Measurements from ENCODE around the gene IMPDH1. TPM values are rescaled to one million over a fixed set of nuclear protein-coding genes. Genes with fewer than 3 reads are reported as not detected.

IMPDH1 gene
- total RNA-seq, 4 donors from 2014 or later, result 29.1 to 72.1 (median 56.0) TPM

GRCh38 chr7:128392446-128393327 lies 17.1 kb downstream of the IMPDH1 start:
- WGBS, result 92% methylated on average over 12 of the region's 18 CpGs
- H3K4me3 ChIP-seq, result no peak overlapping the region
- H3K9me3 ChIP-seq, result no peaks in the 10 kb centered on the region
- H3K27me3 ChIP-seq, result peaks cover 0 to 6% (median 0%) of the 10 kb centered on the region in 4 donors
- no peak for TF ChIP-seq CTCF (IDR thresholded peaks at IDR 0.05)
- intact Hi-C loops (cut with DNase I), result no loop called here
- no peak for DNase-seq (ENCODE audit: extremely low spot score)
- H3K36me3 ChIP-seq, result peaks cover 22 to 64% (median 62%) of the 10 kb centered on the region in 4 donors
- H3K27ac ChIP-seq (replicated peaks in 1 of 4), result no peak overlapping the region
- peaks cover 0 to 5% (median 3%) of the 10 kb centered on the region in 4 donors for H3K4me1 ChIP-seq

DNA sequence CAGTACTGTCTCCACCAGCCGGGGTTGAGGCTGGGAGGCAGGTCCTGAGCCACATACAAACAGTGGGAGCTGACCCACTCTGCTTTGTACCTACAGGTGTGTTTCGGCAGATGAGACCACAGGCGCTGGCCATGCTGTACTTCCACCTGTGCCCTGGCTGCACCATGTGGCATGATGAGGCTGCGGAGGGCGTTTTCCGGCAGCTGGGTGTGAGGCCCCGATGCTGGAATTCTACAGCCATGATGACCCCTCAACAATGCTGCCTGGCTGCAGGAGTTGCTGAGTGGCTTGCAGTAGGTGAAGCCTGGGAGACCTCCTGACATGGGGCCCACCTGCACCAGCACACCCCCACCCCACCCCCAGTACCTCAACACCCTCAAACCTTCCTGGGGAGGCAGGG lies 18.0 kb downstream of the IMPDH1 start:
- Histone ChIP-seq H3K36me3 (peaks cover 22 to 55% (median 54%) of the 10 kb centered on the region in 4 donors), H3K27me3 (peaks cover 0 to 6% (median 0%) of the 10 kb centered on the region in 4 donors), H3K4me3 (no peak overlapping the region), H3K27ac (replicated peaks in 1 of 4) (no peak overlapping the region), H3K4me1 (peaks cover 5 to 13% (median 10%) of the 10 kb centered on the region in 4 donors), H3K9me3 (no peaks in the 10 kb centered on the region)
- 96% methylated on average over 7 of the region's 7 CpGs for WGBS
- TF ChIP-seq POLR2A (IDR thresholded peaks at IDR 0.05; ENCODE audit: low read depth) (no peak), POLR2AphosphoS5 (IDR thresholded peaks at IDR 0.05) (no peak), CTCF (IDR thresholded peaks at IDR 0.05) (no peak), EP300 (IDR thresholded peaks at IDR 0.05) (no peak)
- intact Hi-C loops (cut with DNase I), result no loop called here
- no peak for DNase-seq (ENCODE audit: extremely low spot score)

- no peak overlapping the region for H3K4me3 ChIP-seq
- no peaks in the 10 kb centered on the region for H3K9me3 ChIP-seq
- no peak overlapping the region for H3K27ac ChIP-seq (replicated peaks in 1 of 4)
- intact Hi-C loops (cut with DNase I), result no loop called here
- H3K27me3 ChIP-seq, result peaks cover 0 to 6% (median 0%) of the 10 kb centered on the region in 4 donors
- no peak for DNase-seq (ENCODE audit: extremely low spot score)
- H3K36me3 ChIP-seq, result peaks cover 22 to 47% (median 46%) of the 10 kb centered on the region in 4 donors
- TF ChIP-seq POLR2A (IDR thresholded peaks at IDR 0.05; ENCODE audit: low read depth) (no peak), POLR2AphosphoS5 (IDR thresholded peaks at IDR 0.05) (peak in 1 of 2 donors; percentile 4)
- H3K4me1 ChIP-seq, result peaks cover 5 to 13% (median 10%) of the 10 kb centered on the region in 4 donors
- 79% methylated on average over 3 of the region's 3 CpGs for WGBS
Measured at GRCh38 chr7:128390871-128391565, 18.8 kb downstream of the IMPDH1 start.

DNA sequence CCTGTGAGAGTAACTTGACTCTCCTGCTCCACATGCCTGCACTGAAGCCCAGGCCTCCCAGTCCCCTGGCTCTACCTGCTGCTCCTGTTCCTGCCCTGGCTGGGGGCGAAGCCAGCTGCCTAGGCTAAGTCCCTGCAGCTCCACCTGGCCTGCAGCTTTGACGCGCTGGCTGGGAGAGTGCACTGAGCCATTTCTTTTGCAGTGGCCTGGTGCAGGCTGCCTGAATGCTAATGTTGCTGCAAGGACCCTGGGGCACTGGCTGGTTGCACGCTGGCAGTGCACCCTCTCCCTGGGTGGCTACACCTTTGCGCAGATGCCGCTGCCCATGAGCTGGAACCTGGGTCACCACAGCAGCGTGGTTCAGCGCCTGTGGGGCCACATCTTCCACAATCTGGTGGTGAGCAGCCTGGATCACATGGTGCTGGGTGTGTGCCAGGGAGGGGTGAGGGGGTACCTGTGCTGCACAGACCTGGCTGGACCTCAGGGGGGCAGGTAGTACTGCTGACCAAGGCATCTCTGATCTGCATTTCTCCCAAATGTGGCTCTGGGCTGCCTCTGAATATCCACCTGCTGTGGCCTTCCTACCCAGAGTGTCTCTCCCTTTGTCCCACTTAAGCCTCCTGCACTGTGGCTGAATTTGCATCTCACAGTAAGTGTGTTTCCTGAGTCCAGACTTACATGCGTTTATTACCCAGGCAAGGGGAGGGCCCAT lies 20.0 kb downstream of the IMPDH1 start:
- peaks cover 0 to 6% (median 0%) of the 10 kb centered on the region in 4 donors for H3K27me3 ChIP-seq
- no peak for TF ChIP-seq POLR2A (IDR thresholded peaks at IDR 0.05; ENCODE audit: low read depth)
- TF ChIP-seq EP300 (IDR thresholded peaks at IDR 0.05), result no peak
- TF ChIP-seq CTCF (IDR thresholded peaks at IDR 0.05), result no peak
- TF ChIP-seq POLR2AphosphoS5 (IDR thresholded peaks at IDR 0.05), result no peak
- H3K4me1 ChIP-seq, result peaks cover 5 to 13% (median 10%) of the 10 kb centered on the region in 4 donors
- H3K27ac ChIP-seq (replicated peaks in 1 of 4), result no peak overlapping the region
- intact Hi-C loops (cut with DNase I), result loop anchor here (2.0 kb wide), 1 partner anchor 41 kb away; no protein-coding TSS in a partner anchor
- DNase-seq (ENCODE audit: extremely low spot score), result no peak
- no peaks in the 10 kb centered on the region for H3K9me3 ChIP-seq
- 50% methylated on average over 1 of the region's 9 CpGs for WGBS
- no peak overlapping the region for H3K4me3 ChIP-seq
- H3K36me3 ChIP-seq, result peaks cover 14 to 35% (median 34%) of the 10 kb centered on the region in 4 donors

All from esophagus muscularis mucosa (tissue), 4 donors.